HepG2 (cell line): ENCODE results near the gene MMP28. TPM values are rescaled to one million over a fixed set of nuclear protein-coding genes. Genes with fewer than 3 reads are reported as not detected.

Experiments used
- ATAC-seq: fragments of 200-7000 bp; cut with Tn5 transposase; 3 replicates; pipeline ENCODE4 v1.9.1; 2020; ENCODE audit warnings: mild to moderate bottlenecking, moderate library complexity
- BruUV-seq: library from RNA; stranded (reverse); fragments of 400-500 nt; replicated peaks from 2 replicates; lab custom pipeline; 2021; lab: Mats Ljungman, UMichigan
- CTCF ChIA-PET: fragments of 300-600 bp; formaldehyde crosslinking; extraction: SDS; loops from one replicate; lab custom pipeline; 2021; ENCODE audit warnings: low total read pairs, inconsistent platforms, low intra/inter-chr PET ratio; lab: Yijun Ruan, JAX
- POLR2A ChIA-PET: fragments of 350-600 bp; sonication (Branson Sonifier 250); formaldehyde crosslinking; loops from one replicate; lab custom pipeline; 2020; ENCODE audit warnings: antibody characterized with exemption, inconsistent platforms; lab: Yijun Ruan, JAX
- DNase-seq: peaks from one replicate; pipeline ENCODE4 v3.0.0-alpha.2; 2015; ENCODE audit warnings: low spot score
- FAIRE-seq: peaks from 3 replicates; lab custom pipeline; 2011; peaks lifted over from hg19 to GRCh38; lab: Jason Lieb, UNC
- H2AFZ ChIP-seq: one replicate; pipeline ENCODE4 v1.6.1; 2011; ENCODE audit warnings: low read length, inconsistent platforms
- H3K27ac ChIP-seq: fragments of 300-600 bp; 3 replicates; pipeline ENCODE4 v1.8.0; 2011; ENCODE audit warnings: mixed run types, mild to moderate bottlenecking, mixed read lengths, low read length, inconsistent platforms; ENCODE audit not compliant: insufficient read depth; ENCODE audit errors: extremely low read length
- H3K27me3 ChIP-seq, 2 experiments: fragments of 200-600 bp in 1 of 2; 2 replicates in 1 of 2; 3 replicates in 1 of 2; pipeline versions ENCODE4 v1.6.0 to v1.8.0; 2011; ENCODE audit warnings: low read length in 2 of 2, mild to moderate bottlenecking in 2 of 2, moderate library complexity in 2 of 2, inconsistent platforms in 1 of 2; ENCODE audit not compliant: insufficient read depth in 2 of 2, control insufficient read depth in 1 of 2
- H3K36me3 ChIP-seq, 2 experiments: fragments of 200-600 bp in 1 of 2; replicated peaks in 1 of 2; 2 replicates in 1 of 2; 3 replicates in 1 of 2; pipeline versions ENCODE4 v1.5.1 to v1.8.0; 2011; ENCODE audit warnings: low read length in 2 of 2, inconsistent platforms in 1 of 2; ENCODE audit not compliant: insufficient read depth in 2 of 2, control insufficient read depth in 1 of 2
- H3K4me1 ChIP-seq: 2 replicates; pipeline ENCODE4 v1.5.1; 2012; ENCODE audit warnings: low read length, inconsistent platforms; ENCODE audit not compliant: insufficient read depth
- H3K4me2 ChIP-seq: 2 replicates; pipeline ENCODE4 v1.6.0; 2011; ENCODE audit warnings: low read depth, low read length, inconsistent platforms
- H3K4me3 ChIP-seq, 3 experiments: fragments of 200-600 bp in 1 of 3; sonication (generic), shearing (Covaris generic) in 1 of 3; replicated peaks in 1 of 3; 2 replicates each; pipeline ENCODE4 v1.5.1; 2011 to 2016; ENCODE audit warnings: low read length in 3 of 3, inconsistent platforms in 2 of 3, low read depth in 2 of 3, mild to moderate bottlenecking in 2 of 3, control low read depth in 1 of 3, mixed read lengths in 1 of 3; ENCODE audit not compliant: insufficient read depth in 1 of 3
- H3K79me2 ChIP-seq: one replicate; pipeline ENCODE4 v1.6.1; 2011; ENCODE audit warnings: low read length, inconsistent platforms; ENCODE audit not compliant: insufficient read depth
- H3K9ac ChIP-seq: 2 replicates; pipeline ENCODE4 v1.6.0; 2011; ENCODE audit warnings: mild to moderate bottlenecking, low read depth, low read length, inconsistent platforms; ENCODE audit not compliant: insufficient read depth
- H3K9me3 ChIP-seq: 2 replicates; pipeline ENCODE4 v1.5.1; 2012; ENCODE audit warnings: mild to moderate bottlenecking, low read length
- H4K20me1 ChIP-seq: 2 replicates; pipeline ENCODE4 v1.6.0; 2011; ENCODE audit warnings: inconsistent platforms, mild to moderate bottlenecking, low read length, moderate library complexity; ENCODE audit not compliant: insufficient read depth
- AGO2 ChIP-seq: fragments of 200-400 bp; formaldehyde crosslinking; optimal IDR thresholded peaks from 2 replicates; pipeline ENCODE3; 2017; ENCODE audit warnings: mild to moderate bottlenecking, low read depth, low read length, moderate library complexity
- GZF1 ChIP-seq: sonication (generic); formaldehyde crosslinking; IDR thresholded peaks from 2 replicates; pipeline ENCODE4 v1.5.1; 2020; ENCODE audit warnings: mild to moderate bottlenecking, missing genetic modification reagents
- POLR2G ChIP-seq: fragments of 200-400 bp; formaldehyde crosslinking; IDR thresholded peaks from 2 replicates; pipeline ENCODE4 v1.6.1; 2018; ENCODE audit warnings: mild to moderate bottlenecking, low read depth, low read length, moderate library complexity
- PRPF4 ChIP-seq: fragments of 200-400 bp; formaldehyde crosslinking; IDR thresholded peaks from 2 replicates; pipeline ENCODE4 v1.6.1; 2016; ENCODE audit warnings: low read length, low read depth; ENCODE audit not compliant: poor library complexity, severe bottlenecking
- THAP7 ChIP-seq: sonication (generic); formaldehyde crosslinking; IDR thresholded peaks from 2 replicates; pipeline ENCODE4 v1.8.1; 2023; ENCODE audit warnings: mild to moderate bottlenecking, missing genetic modification reagents
- ZNF121 ChIP-seq: sonication (generic); formaldehyde crosslinking; IDR thresholded peaks from 2 replicates; pipeline ENCODE4 v1.5.0; 2020; ENCODE audit warnings: mild to moderate bottlenecking, missing genetic modification reagents
- ZNF558 ChIP-seq: sonication (generic); formaldehyde crosslinking; IDR thresholded peaks from 2 replicates; pipeline ENCODE4 v1.9.0; 2022; ENCODE audit warnings: mild to moderate bottlenecking, missing genetic modification reagents, borderline replicate concordance
- ZNF720 ChIP-seq: sonication (generic); formaldehyde crosslinking; IDR thresholded peaks from 2 replicates; pipeline ENCODE4 v1.4.0; 2020; ENCODE audit warnings: missing genetic modification reagents
- WGBS: methylation state at CpG from one replicate; pipeline ENCODE4 v1.1.6; 2017; ENCODE audit warnings: low lambda C conversion rate; 5-methylcytosine and 5-hydroxymethylcytosine counted together
- in situ Hi-C: cut with HindIII; loops from 2 replicates; pipeline ENCODE4 v1.10.0; 2017; ENCODE audit warnings: low pct_unique_long_range_greater_than_20kb; ENCODE audit not compliant: extremely low pct_ligation_motif_present
- intact Hi-C: fragments of 100-400 bp; cut with micrococcal nuclease; formaldehyde crosslinking; loops from one replicate; pipeline ENCODE4 v1.10.0; 2022; ENCODE audit not compliant: unreplicated experiment
- polyA plus RNA-seq, 8 experiments: library from polyadenylated mRNA; depleted of rRNA in 3 of 8; stranded (reverse) in 7 of 8; unstranded in 1 of 8; fragments of >200 nt; fragmentation: Illumina TruSeq in 4 of 8; extraction: Trizol in 4 of 8; gene quantifications; 2 replicates each; pipeline versions ENCODE4 v1.2.1 to v1.2.3, GENCODE V29; 2011 to 2016; ENCODE audit warnings: low read depth in 4 of 8, missing spikeins in 1 of 8, mixed read lengths in 1 of 8; ENCODE audit not compliant: insufficient read depth in 1 of 8
- total RNA-seq, 5 experiments: library from RNA; depleted of rRNA; stranded (reverse); fragments of >200 nt; fragmentation: Illumina TruSeq; extraction: Trizol; gene quantifications; 2 replicates each; pipeline ENCODE4 v1.2.3, GENCODE V29; 2016; ENCODE audit warnings: low read depth in 1 of 5

The MMP28 gene
- total and polyA plus RNA-seq, 2 of the 13 experiments (the other 11 are each of a cell fraction or from before 2014, with no cell fraction given): not detected

- TF ChIP-seq ZNF121 (CRISPR knock-in tag) (no peak), ZNF558 (no peak)
- TF ChIP-seq, all 625 proteins: peak for 8
These were observed at the start of gene MMP28 (continued) for GRCh38 chr17:35795007-35795870.

- intact Hi-C loops (no loop called here), in situ Hi-C loops (no loop called here)
- WGBS: 98% methylated on average over 19 of the region's 19 CpGs
- H3K9ac ChIP-seq: no peak overlapping the region
- no peaks in the 10 kb centered on the region for H3K79me2 ChIP-seq
- FAIRE-seq: no peak
- no peak for TF ChIP-seq GZF1 (CRISPR knock-in tag)
- peak; percentile 45 for TF ChIP-seq AGO2
- peak; percentile 21 for TF ChIP-seq PRPF4
- no peak for TF ChIP-seq ZNF720 (CRISPR knock-in tag)
- no peak for TF ChIP-seq THAP7 (CRISPR knock-in tag)
- TF ChIP-seq POLR2G: 0 out of 2 replicates have a peak, but pooled peaks have one; percentile 25
- 0 out of 2 replicates have a peak, but pooled peaks cover 5% of the 10 kb centered on the region for H4K20me1 ChIP-seq
- POLR2A ChIA-PET: no interaction called here
- no peak overlapping the region for H3K4me3 ChIP-seq
- CTCF ChIA-PET: no interaction called here
- no peak for DNase-seq
- no peak for ATAC-seq
- H3K4me2 ChIP-seq: no peak overlapping the region
- H3K27me3 ChIP-seq: no peaks in the 10 kb centered on the region
- H3K36me3 ChIP-seq: peaks cover 15 to 56% of the 10 kb centered on the region in 2 experiments
- no peaks in the 10 kb centered on the region for H3K9me3 ChIP-seq
- peaks cover 34% of the 10 kb centered on the region for H3K4me1 ChIP-seq
- no peak overlapping the region for H2AFZ ChIP-seq
- TSS peak; percentile 67 for BruUV-seq
- no peak overlapping the region for H3K27ac ChIP-seq
These were observed 49.1 kb upstream of the MMP28 start for GRCh38 chr17:35844547-35844946.
